GM19240 (cell line): Measurements from ENCODE around the gene RAB23.

Source experiments
- DNase-seq: peaks from one replicate; pipeline ENCODE4 v3.0.0; 2011; ENCODE audit warnings: low spot score; ENCODE audit not compliant: insufficient read length

The RAB23 gene

GRCh38 chr6:57137350-57137749 lies 84.8 kb downstream of the RAB23 start:
- no peak for DNase-seq
